ENCODE results near the gene STX12. TPM values are rescaled to one million over a fixed set of nuclear protein-coding genes. Genes with fewer than 3 reads are reported as not detected.

The STX12 gene
- total RNA-seq, 3 donors from 2014 or later = 58.1 to 64.9 (median 61.8) TPM

- intact Hi-C loops (cut with DNase I, micrococcal nuclease) = no loop called here
Observed at GRCh38 chr1:27727126-27727525, 45.9 kb upstream of the STX12 start.

GRCh38 chr1:27736252-27736651 lies 36.8 kb upstream of the STX12 start:
- ATAC-seq (no peak), DNase-seq (no peak)
- H3K36me3 ChIP-seq (ENCODE audit: low read depth) = no peaks in the 10 kb centered on the region
- no peak for TF ChIP-seq CTCF (IDR thresholded peaks at IDR 0.05)
- H3K4me3 ChIP-seq = no peak overlapping the region
- no peaks in the 10 kb centered on the region for H3K4me1 ChIP-seq (ENCODE audit: low read depth)
- H3K9me3 ChIP-seq = no peaks in the 10 kb centered on the region
- intact Hi-C loops (cut with DNase I, micrococcal nuclease) = no loop called here

More at GRCh38 chr1:27727126-27727525, 45.9 kb upstream of the STX12 start:
- DNase-seq (no peak), ATAC-seq (no peak)
- Histone ChIP-seq H3K36me3 (ENCODE audit: low read depth) (peaks cover 6% of the 10 kb centered on the region), H3K4me3 (no peak overlapping the region), H3K9me3 (no peaks in the 10 kb centered on the region), H3K4me1 (ENCODE audit: low read depth) (peaks cover 11% of the 10 kb centered on the region)
- TF ChIP-seq CTCF (IDR thresholded peaks at IDR 0.05) = no peak

DNA sequence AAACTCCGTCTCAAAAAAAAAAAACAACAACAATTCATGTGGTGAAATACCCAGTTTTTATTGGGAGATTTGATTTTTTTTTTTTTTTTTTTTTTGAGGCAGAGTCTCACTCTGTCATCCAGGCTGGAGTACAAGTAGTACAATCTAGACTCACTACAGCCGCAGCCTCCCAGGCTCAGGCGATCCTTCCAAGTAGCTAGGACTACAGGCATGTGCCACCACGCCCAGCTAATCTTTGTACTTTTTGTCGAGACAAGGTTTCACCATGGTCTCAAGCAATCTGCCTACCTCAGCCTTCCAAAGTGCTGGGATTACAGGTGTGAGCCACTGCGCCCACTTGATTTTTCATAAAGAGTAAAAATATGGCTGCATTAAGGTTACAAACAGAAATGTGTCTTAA lies 31.9 kb upstream of the STX12 start:
- Histone ChIP-seq H3K4me1 (ENCODE audit: low read depth) (no peaks in the 10 kb centered on the region), H3K9me3 (no peaks in the 10 kb centered on the region), H3K4me3 (no peak overlapping the region), H3K36me3 (ENCODE audit: low read depth) (no peaks in the 10 kb centered on the region)
- ATAC-seq (no peak), DNase-seq (no peak)
- no peak for TF ChIP-seq CTCF (IDR thresholded peaks at IDR 0.05)
- intact Hi-C loops (cut with DNase I, micrococcal nuclease) = no loop called here

DNA sequence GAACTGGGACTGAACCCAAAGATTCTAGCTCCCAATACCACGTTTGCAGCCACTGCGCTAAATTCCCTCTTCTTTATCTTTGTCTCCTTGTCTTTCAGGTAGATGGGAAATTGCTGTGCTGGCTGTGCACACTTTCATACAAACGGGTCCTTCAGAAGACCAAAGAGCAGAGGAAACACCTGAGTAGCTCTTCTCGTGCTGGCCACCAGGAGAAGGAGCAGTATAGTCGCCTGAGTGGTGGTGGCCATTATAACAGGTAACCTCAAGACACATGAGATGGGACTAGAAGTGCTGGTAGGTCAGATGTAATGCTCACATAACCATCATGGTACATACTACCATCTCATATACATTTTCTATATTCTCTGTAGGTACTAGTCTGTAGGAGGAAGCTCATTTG lies 28.5 kb upstream of the STX12 start:
- Histone ChIP-seq H3K36me3 (ENCODE audit: low read depth) (peaks cover 2% of the 10 kb centered on the region), H3K4me1 (ENCODE audit: low read depth) (no peaks in the 10 kb centered on the region), H3K4me3 (no peak overlapping the region), H3K9me3 (no peaks in the 10 kb centered on the region)
- intact Hi-C loops (cut with DNase I, micrococcal nuclease) = no loop called here
- no peak for TF ChIP-seq CTCF (IDR thresholded peaks at IDR 0.05)
- no peak for ATAC-seq
- DNase-seq = no peak

- no peaks in the 10 kb centered on the region for H3K4me1 ChIP-seq (ENCODE audit: low read depth)
- no peaks in the 10 kb centered on the region for H3K9me3 ChIP-seq
- DNase-seq (no peak), ATAC-seq (no peak)
- no peak overlapping the region for H3K4me3 ChIP-seq
- peaks cover 4% of the 10 kb centered on the region for H3K36me3 ChIP-seq (ENCODE audit: low read depth)
- intact Hi-C loops (cut with DNase I, micrococcal nuclease) = no loop called here
- no peak for TF ChIP-seq CTCF (IDR thresholded peaks at IDR 0.05)
Observed at GRCh38 chr1:27745466-27745865, 27.6 kb upstream of the STX12 start.

- Histone ChIP-seq H3K9me3 (no peaks in the 10 kb centered on the region), H3K4me1 (ENCODE audit: low read depth) (no peaks in the 10 kb centered on the region), H3K4me3 (no peak overlapping the region), H3K36me3 (ENCODE audit: low read depth) (peaks cover 4% of the 10 kb centered on the region)
- intact Hi-C loops (cut with DNase I, micrococcal nuclease) = no loop called here
- DNase-seq (no peak), ATAC-seq (no peak)
- no peak for TF ChIP-seq CTCF (IDR thresholded peaks at IDR 0.05)
Observed at GRCh38 chr1:27752360-27752759, 20.7 kb upstream of the STX12 start.
